GM23248 (cell line): ENCODE data around the gene KLRC1. TPM values are rescaled to one million over a fixed set of nuclear protein-coding genes. Genes with fewer than 3 reads are reported as not detected.

Experiments
- DNase-seq: peaks from one replicate; pipeline ENCODE4 v3.0.0-alpha.2; 2015
- H2AFZ ChIP-seq: fragments of 200-600 bp; sonication (generic); 2 replicates; pipeline ENCODE4 v1.6.1; 2016; ENCODE audit warnings: antibody characterized with exemption
- H3F3A ChIP-seq: fragments of 200-600 bp; sonication (generic); 2 replicates; pipeline ENCODE4 v1.6.1; 2016; ENCODE audit warnings: mild to moderate bottlenecking, antibody characterized with exemption, mixed run types; ENCODE audit not compliant: insufficient read depth
- H3K27ac ChIP-seq: fragments of 200-600 bp; sonication (generic); 2 replicates; pipeline ENCODE4 v1.5.1; 2016; ENCODE audit warnings: mild to moderate bottlenecking
- H3K27me3 ChIP-seq: fragments of 200-600 bp; sonication (generic); replicated peaks from 2 replicates; pipeline ENCODE4 v1.6.1; 2016; ENCODE audit warnings: mild to moderate bottlenecking; ENCODE audit not compliant: insufficient read depth
- H3K36me3 ChIP-seq: fragments of 200-600 bp; sonication (generic); 2 replicates; pipeline ENCODE4 v1.6.1; 2016; ENCODE audit warnings: low read depth, mild to moderate bottlenecking
- H3K4me1 ChIP-seq: fragments of 200-600 bp; sonication (generic); 2 replicates; pipeline ENCODE4 v1.6.1; 2016; ENCODE audit warnings: mild to moderate bottlenecking; ENCODE audit not compliant: insufficient read depth
- H3K4me2 ChIP-seq: fragments of 200-600 bp; sonication (generic); one replicate; pipeline ENCODE4 v1.6.1; 2016; ENCODE audit warnings: mild to moderate bottlenecking; ENCODE audit not compliant: unreplicated experiment
- H3K4me3 ChIP-seq: fragments of 200-600 bp; sonication (generic); 2 replicates; pipeline ENCODE4 v1.5.1; 2016; ENCODE audit warnings: mild to moderate bottlenecking
- H3K79me2 ChIP-seq: fragments of 200-600 bp; sonication (generic); 2 replicates; pipeline ENCODE4 v1.6.1; 2016; ENCODE audit warnings: mild to moderate bottlenecking; ENCODE audit not compliant: insufficient read depth
- H3K9ac ChIP-seq: fragments of 200-600 bp; sonication (generic); 2 replicates; pipeline ENCODE4 v1.6.1; 2016; ENCODE audit warnings: mild to moderate bottlenecking
- H3K9me2 ChIP-seq: fragments of 200-600 bp; sonication (generic); 2 replicates; pipeline ENCODE4 v1.6.1; 2016; ENCODE audit warnings: mixed run types, mild to moderate bottlenecking, moderate library complexity; ENCODE audit not compliant: insufficient read depth
- H3K9me3 ChIP-seq: fragments of 200-600 bp; sonication (generic); one replicate; pipeline ENCODE4 v1.6.1; 2017; ENCODE audit warnings: low read depth
- H4K20me1 ChIP-seq: fragments of 200-600 bp; sonication (generic); 2 replicates; pipeline ENCODE4 v1.6.0; 2016; ENCODE audit not compliant: insufficient read depth
- EZH2 ChIP-seq: fragments of 200-600 bp; sonication (generic); IDR thresholded peaks from 2 replicates; pipeline ENCODE4 v1.6.1; 2018; ENCODE audit warnings: antibody characterized with exemption, mild to moderate bottlenecking; ENCODE audit not compliant: insufficient read depth, poor library complexity, severe bottlenecking
- EZH2phosphoT487 ChIP-seq: fragments of 200-600 bp; sonication (generic); IDR thresholded peaks from 2 replicates; pipeline ENCODE4 v1.6.1; 2018; ENCODE audit warnings: antibody characterized with exemption, moderate library complexity, mild to moderate bottlenecking, low read depth; ENCODE audit not compliant: insufficient read depth
- WGBS, 2 experiments: methylation state at CpG; one replicate each; pipeline ENCODE4 v1.1.6; 2015 to 2017; ENCODE audit warnings: low lambda C conversion rate in 2 of 2, low coverage in 1 of 2; ENCODE audit errors: missing lambda C conversion rate in 2 of 2; 5-methylcytosine and 5-hydroxymethylcytosine counted together
- in situ Hi-C: fragments of 300-500 bp; cut with MboI; formaldehyde crosslinking; loops from 2 replicates; pipeline ENCODE4 v1.15.0; 2020
- polyA plus RNA-seq: library from polyadenylated mRNA; unstranded; fragments of >200 nt; fragmentation: Nextera tagmentation; extraction: Ambion mirVana; gene quantifications from 2 replicates; pipeline ENCODE4 v1.2.1, GENCODE V29; 2016
- total RNA-seq: library from RNA; depleted of rRNA; stranded (reverse); fragments of >200 nt; shearing (Covaris generic); gene quantifications from 2 replicates; pipeline ENCODE4 v1.2.3, GENCODE V29; 2014

Gene KLRC1
- total and polyA plus RNA-seq, 2 experiments from 2014 or later: not detected

DNA sequence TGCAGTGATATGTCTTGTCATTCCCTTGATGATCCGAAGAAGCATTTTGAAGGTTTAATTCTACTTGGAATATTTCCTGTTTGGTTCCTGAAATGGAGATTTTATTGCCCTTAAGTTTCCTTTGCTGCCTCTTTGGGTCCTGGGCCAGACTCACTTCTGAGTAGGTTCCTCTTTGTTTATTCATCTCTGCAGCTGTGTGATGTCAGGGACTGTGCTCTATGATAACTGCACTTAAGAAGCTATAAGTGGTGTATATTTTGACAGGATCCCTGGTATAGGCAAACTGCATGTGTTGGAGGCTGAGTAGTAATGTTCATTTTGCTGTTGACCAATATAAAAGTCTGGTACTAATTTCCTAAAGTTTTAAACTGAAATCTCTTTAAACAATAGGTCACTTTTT is 43.8 kb downstream of the KLRC1 start, which contains the start of gene KLRC4:
Gene KLRC4 (minus strand): TSS at position 366 of the 400 bp plus-strand sequence. CDS start 182 bp downstream, at position 184.
- no peaks in the 10 kb centered on the region for H4K20me1 ChIP-seq
- in situ Hi-C loops: no loop called here
- WGBS, 2 experiments: 0% methylated on average over 1 of the region's 1 CpG

DNA sequence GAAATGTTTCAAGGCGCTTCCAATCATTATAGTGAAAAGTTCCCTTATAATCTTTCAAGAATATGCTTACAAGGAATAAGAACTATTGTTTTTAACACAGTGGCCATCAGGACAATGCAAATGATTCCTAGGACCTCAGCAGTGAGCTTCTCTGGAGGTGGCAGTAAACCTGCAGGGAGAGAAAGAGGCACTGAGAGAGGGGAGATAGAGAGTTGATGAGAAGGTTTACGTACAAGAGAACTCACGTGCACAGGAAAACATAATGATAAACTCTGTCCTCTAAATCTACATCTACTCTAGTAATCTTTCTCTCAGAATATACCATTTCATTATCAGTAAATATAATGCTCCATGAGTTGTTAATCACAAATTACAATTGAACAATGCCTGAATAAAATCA is 44.3 kb downstream of the KLRC1 start:
- H3F3A ChIP-seq: no peaks in the 10 kb centered on the region
- no peak overlapping the region for H3K9ac ChIP-seq
- H3K9me2 ChIP-seq: no peaks in the 10 kb centered on the region
- no peak overlapping the region for H3K4me2 ChIP-seq
- no peaks in the 10 kb centered on the region for H3K36me3 ChIP-seq
- H3K4me3 ChIP-seq: no peak overlapping the region
- no peaks in the 10 kb centered on the region for H3K9me3 ChIP-seq
- TF ChIP-seq EZH2: no peak
- no peaks in the 10 kb centered on the region for H3K27me3 ChIP-seq
- WGBS, 2 experiments: 73 to 78% methylated on average over 3 of the region's 3 CpGs
- H3K79me2 ChIP-seq: no peaks in the 10 kb centered on the region
- no peak overlapping the region for H3K27ac ChIP-seq
- DNase-seq: no peak
- no peaks in the 10 kb centered on the region for H3K4me1 ChIP-seq
- in situ Hi-C loops: no loop called here
- no peak overlapping the region for H2AFZ ChIP-seq
- H4K20me1 ChIP-seq: no peaks in the 10 kb centered on the region

More for the DNA sequence above, 43.8 kb downstream of the KLRC1 start, which contains the start of gene KLRC4:
- Histone ChIP-seq H3K79me2 (no peaks in the 10 kb centered on the region), H3K36me3 (no peaks in the 10 kb centered on the region), H3K9ac (no peak within 1 kb of the TSS), H2AFZ (no peak within 1 kb of the TSS), H3K9me2 (no peaks in the 10 kb centered on the region), H3K27ac (no peak within 1 kb of the TSS), H3K27me3 (no peaks in the 10 kb centered on the region), H3K4me2 (no peak within 1 kb of the TSS), H3K4me3 (no peak within 1 kb of the TSS), H3K4me1 (no peaks in the 10 kb centered on the region), H3K9me3 (no peaks in the 10 kb centered on the region), H3F3A (no peaks in the 10 kb centered on the region)
- DNase-seq: no peak
- TF ChIP-seq EZH2 (no peak), EZH2phosphoT487 (no peak)

GRCh38 chr12:10406725-10407124 is 46.5 kb downstream of the KLRC1 start:
- Histone ChIP-seq H2AFZ (no peak overlapping the region), H4K20me1 (no peaks in the 10 kb centered on the region), H3K4me2 (no peak overlapping the region), H3K9me3 (no peaks in the 10 kb centered on the region), H3K9me2 (no peaks in the 10 kb centered on the region), H3K36me3 (no peaks in the 10 kb centered on the region), H3K4me3 (no peak overlapping the region), H3K4me1 (no peaks in the 10 kb centered on the region), H3K27me3 (no peaks in the 10 kb centered on the region), H3K9ac (no peak overlapping the region), H3K27ac (no peak overlapping the region), H3F3A (no peaks in the 10 kb centered on the region), H3K79me2 (no peaks in the 10 kb centered on the region)
- TF ChIP-seq EZH2 (no peak), EZH2phosphoT487 (no peak)
- no peak for DNase-seq
- in situ Hi-C loops: no loop called here
- WGBS, 2 experiments: 66 to 76% methylated on average over 4 of the region's 4 CpGs

DNA sequence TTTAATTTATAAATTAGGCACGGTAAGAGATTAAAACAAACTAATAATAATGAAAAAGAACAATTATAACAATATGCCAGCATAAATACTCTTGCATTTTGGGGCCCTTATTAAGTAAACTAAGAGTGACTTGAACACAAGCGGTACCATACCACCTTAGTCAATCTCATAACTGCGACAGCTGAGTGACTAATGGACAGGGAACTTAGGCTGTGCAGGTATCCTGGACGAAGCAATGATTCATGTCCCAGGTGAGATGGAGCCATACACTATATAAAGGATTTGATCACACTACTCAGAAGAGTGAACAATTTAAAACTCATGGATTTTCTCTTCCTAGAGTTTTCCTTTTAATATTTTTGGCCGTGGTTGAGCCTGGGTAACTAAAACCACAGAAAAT is 47.9 kb downstream of the KLRC1 start:
- WGBS, 2 experiments: 88 to 91% methylated on average over 5 of the region's 5 CpGs
- Histone ChIP-seq H2AFZ (no peak overlapping the region), H3K27me3 (no peaks in the 10 kb centered on the region), H3K4me1 (no peaks in the 10 kb centered on the region), H3K79me2 (no peaks in the 10 kb centered on the region), H3K9ac (no peak overlapping the region), H3K36me3 (no peaks in the 10 kb centered on the region), H3K9me3 (no peaks in the 10 kb centered on the region), H3K4me3 (no peak overlapping the region), H3K4me2 (no peak overlapping the region), H3K27ac (no peak overlapping the region), H3F3A (no peaks in the 10 kb centered on the region), H3K9me2 (no peaks in the 10 kb centered on the region), H4K20me1 (no peaks in the 10 kb centered on the region)
- DNase-seq: no peak
- TF ChIP-seq EZH2: no peak
- in situ Hi-C loops: no loop called here

DNA sequence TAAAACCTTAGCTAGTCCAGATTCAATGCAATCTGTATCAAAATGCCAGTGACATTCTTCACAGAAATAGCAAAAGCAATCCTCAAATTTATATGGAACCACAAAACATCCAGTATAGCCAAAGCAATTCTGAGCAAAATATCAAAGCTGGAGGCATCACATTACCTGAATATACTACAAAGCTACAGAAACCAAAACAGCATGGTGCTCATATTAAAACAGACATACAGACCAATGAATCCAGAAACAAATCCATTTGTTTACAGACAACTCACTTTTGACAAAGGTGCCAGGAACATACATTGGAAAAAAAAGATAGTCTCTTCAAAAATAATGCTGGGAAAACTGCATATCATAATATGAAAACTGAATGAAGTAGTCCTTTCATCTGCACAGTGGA is 48.4 kb downstream of the KLRC1 start:
- Histone ChIP-seq H3K9ac (no peak overlapping the region), H4K20me1 (no peaks in the 10 kb centered on the region), H3K4me2 (no peak overlapping the region), H3K4me1 (no peaks in the 10 kb centered on the region), H3K79me2 (no peaks in the 10 kb centered on the region), H3F3A (no peaks in the 10 kb centered on the region), H2AFZ (no peak overlapping the region), H3K4me3 (no peak overlapping the region), H3K36me3 (no peaks in the 10 kb centered on the region), H3K27me3 (no peaks in the 10 kb centered on the region), H3K9me2 (no peaks in the 10 kb centered on the region), H3K27ac (no peak overlapping the region), H3K9me3 (no peaks in the 10 kb centered on the region)
- no peak for DNase-seq
- TF ChIP-seq EZH2phosphoT487 (no peak), EZH2 (no peak)
- in situ Hi-C loops: no loop called here
